Ecto neural progenitor cell (in vitro differentiated cells): ENCODE data around the gene UCKL1.
"Not testable (repeated sequence)": the region's sequence is repeated elsewhere in the genome, so short reads cannot be mapped to it uniquely, and the experiment has no call there.

Experiments used
- DNase-seq: peaks from one replicate; pipeline ENCODE4 v3.0.0-alpha.2; 2018; ENCODE audit warnings: low spot score

UCKL1 gene

DNA sequence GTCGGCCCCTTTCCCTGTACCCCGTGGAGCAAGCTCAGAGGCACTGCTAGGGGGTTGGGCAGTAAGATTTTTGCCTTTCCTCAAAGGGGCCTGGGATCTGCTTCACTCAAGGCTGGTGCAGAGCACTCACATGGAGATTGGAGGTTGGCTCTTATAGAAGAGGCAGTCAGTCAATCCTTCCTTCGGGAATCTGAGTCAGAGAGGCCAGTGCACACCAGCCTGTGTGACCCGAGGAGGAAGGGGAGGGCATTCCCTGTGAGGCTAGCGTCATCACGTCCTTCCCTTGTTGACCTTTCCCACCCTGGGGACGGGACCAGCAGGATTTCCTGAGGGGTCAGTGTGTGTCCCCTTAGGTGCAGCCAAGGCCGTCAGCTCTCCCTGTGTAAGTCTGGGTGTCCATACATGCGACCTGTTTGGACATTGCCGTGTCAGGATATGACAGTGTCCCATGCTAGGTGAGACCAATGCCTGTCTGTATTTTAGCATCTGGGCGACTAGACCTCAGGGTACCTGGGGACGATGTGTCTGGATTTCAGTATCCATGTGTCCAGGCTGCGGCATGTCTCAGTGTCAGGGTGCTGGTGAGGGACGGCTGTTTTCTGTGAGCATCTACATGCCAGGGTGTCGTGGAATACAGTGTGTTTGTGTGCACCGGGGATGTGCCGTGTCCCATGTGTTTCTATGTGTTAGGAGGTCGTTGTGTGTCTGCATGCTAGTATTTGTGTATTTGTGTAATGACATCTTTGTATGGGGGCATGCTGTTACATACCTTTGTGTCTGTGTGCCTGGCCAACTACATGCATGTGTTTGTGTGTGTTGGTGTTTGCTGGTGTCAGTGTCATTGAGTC, 16.3 kb upstream of the UCKL1 start:
- DNase-seq = no peak

- DNase-seq = not testable (repeated sequence)
These were observed 15.7 kb upstream of the UCKL1 start for GRCh38 chr20:63971960-63972311.

DNA sequence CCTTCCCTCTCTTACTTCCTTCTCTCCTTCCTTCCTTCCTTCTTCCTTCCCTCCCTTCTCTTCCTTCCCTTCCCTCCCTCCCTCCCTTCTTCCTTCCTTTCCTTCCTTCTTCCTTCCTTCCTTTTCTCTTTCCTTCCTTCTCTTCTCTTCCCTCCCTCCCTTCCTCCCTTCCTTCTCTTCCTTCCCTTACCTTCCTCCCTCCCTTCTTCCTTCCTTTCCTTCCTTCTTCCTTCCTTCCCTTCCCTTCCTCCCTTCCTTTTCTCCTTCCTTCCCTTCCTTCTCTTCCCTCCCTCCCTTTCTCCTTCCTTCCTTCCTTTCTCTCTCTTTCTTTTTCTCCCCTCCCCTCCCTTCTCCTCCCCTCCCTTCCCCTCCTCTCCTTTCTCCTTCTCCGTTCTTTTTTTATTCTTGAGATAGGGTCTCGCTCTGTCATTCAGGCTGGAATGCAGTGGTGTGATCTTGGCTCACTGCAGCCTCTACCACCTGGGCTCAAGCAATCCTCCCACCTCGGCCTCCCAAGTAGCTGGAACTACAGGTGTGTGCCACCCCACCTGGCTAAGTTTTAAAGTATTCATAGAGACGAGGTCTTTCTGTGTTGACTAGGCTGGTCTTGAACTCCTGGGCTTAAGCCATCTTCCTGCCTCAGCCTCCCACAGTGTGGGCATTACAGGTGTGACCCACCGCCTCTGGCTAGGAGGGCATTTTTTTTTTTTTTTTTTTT, 14.7 kb upstream of the UCKL1 start:
- DNase-seq = no peak

GRCh38 chr20:63969838-63970713, 13.9 kb upstream of the UCKL1 start, which contains the start of gene ZNF512B:
Gene ZNF512B, minus strand, starts transcription at chr20:63969930. Its CDS starts 1,980 bp downstream, at chr20:63967950.
- DNase-seq = peak; percentile 71

GRCh38 chr20:63968928-63969760, 12.9 kb upstream of the UCKL1 start:
- peak; percentile 64 for DNase-seq

- DNase-seq = no peak
These were observed 12.1 kb upstream of the UCKL1 start for GRCh38 chr20:63968136-63968927.

GRCh38 chr20:63967330-63968135, 11.3 kb upstream of the UCKL1 start:
- no peak for DNase-seq

DNA sequence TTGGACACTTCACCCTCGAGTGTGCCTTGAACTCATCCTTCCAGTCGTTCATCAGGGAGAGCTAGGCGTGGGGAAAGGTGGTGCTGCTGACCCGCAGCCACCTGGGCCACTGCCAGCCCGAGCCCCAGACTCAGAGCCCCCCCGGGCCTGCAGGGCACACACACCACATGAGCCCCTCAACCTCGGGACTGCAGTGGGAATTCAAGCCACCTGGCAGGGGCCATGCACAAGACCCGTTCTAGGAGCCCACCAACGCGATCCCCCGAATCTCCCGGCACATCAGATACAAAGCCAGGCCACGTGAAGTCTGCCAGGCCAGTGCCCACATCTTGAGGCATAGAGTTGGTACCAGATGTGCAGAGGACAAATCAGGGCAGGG, 10.7 kb upstream of the UCKL1 start:
- no peak for DNase-seq

- no peak for DNase-seq
These were observed 10.1 kb upstream of the UCKL1 start for GRCh38 chr20:63966172-63966943.

GRCh38 chr20:63964412-63964811, 8.2 kb upstream of the UCKL1 start:
- DNase-seq = no peak

DNA sequence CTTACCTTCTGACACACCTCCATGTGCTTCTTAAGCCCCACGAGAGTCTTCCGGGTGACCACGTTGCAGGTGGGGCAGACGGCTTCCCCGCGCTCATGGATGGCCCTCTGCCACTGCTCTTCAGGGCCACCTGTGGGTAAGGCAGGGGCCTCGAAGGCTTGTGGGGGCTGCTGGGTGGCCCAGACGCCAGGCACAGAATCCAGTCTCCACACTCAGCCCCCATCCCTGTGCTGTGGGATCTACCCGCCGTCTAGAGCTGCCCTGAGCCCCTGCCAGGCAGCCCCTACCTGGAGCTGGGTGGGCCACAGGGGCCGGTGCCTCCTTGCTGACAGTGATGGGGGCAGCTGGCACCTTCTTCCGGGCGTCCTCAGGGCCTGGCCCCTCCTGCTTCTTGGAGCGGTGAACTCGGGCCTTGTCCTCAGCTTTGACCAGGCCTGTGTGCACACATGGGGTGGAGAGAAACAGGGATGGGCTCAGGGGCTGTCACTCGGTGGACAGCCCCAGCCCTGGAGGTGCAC, 7.6 kb upstream of the UCKL1 start:
- DNase-seq = no peak

- DNase-seq = no peak
These were observed 7.1 kb upstream of the UCKL1 start for GRCh38 chr20:63963348-63963741.

GRCh38 chr20:63962426-63963347, 6.5 kb upstream of the UCKL1 start:
- DNase-seq = no peak

DNA sequence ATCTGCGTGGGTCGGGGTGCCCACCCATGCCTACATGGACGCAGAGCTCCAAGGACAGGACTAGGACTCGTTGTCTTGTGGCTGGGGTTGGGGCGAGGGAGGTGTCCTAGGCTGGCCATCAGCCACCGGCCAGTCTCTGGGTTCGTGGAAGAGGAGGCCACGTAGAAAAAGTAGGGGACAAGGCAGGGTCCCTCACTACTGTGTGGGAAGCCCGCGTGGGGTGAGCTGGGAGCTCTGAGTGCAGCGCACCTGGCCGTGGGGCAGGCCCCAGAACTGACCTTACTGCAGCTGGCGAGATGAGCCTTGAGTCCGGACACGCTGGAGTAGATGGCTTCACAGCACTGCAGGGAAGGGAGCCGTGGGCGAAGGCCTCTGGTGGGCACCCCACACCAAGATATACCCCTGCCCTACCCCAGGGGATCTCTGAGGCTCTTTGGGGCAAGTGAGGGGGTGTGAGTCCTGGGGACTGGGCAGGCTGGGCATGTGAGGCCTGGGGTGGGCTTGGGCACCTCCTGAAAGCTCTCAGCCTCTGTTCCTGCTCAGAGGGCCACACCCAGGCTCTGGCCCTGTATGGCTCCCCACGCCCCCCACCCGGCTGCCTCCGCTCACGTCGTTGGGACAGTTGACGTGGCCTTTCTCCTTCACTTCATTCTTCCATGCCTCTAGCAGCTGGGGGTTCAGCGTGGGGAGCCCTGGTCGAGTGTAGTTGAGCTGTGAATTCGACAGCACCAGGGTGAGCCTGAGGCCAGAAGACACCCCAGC, 5.6 kb upstream of the UCKL1 start:
- no peak for DNase-seq

- not testable (repeated sequence) for DNase-seq
These were observed 4.7 kb upstream of the UCKL1 start for GRCh38 chr20:63960654-63961621.

DNA sequence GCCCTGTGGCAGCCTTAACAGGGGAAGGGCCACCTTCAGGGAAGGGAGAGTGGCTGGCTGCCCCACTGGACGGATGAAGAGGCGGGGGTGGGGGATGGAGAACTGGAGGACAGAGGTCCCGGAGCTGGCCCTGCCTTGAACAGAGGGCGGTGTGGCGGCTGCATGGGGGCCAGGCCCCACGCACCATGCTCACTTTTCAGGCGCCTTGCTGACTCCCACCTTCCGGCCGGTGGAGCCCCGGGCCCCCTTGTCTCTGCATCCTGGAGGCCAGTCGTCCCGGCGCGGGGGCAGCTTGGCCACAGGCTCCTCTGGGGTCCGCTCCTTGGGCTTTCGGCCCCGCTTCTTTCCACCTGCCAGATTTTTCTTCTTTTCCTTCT, 3.5 kb upstream of the UCKL1 start:
- DNase-seq = no peak
